DND-41 (cell line): ENCODE data around the gene RDH14.

Experiments used
- ATAC-seq: fragments of 200-7000 bp; cut with Tn5 transposase; 3 replicates; pipeline ENCODE4 v1.9.1; 2021; ENCODE audit warnings: low read depth; ENCODE audit not compliant: insufficient read depth
- DNase-seq: peaks from one replicate; pipeline ENCODE4 v3.0.0-alpha.2; 2020
- H2AFZ ChIP-seq: 2 replicates; pipeline ENCODE4 v1.6.0; 2012; ENCODE audit warnings: low read depth, low read length
- H3K27ac ChIP-seq: 2 replicates; pipeline ENCODE4 v1.5.1; 2012; ENCODE audit warnings: low read length, inconsistent platforms
- H3K27me3 ChIP-seq: fragments of 200-600 bp; sonication (generic); 2 replicates; pipeline ENCODE4 v1.6.0; 2012; ENCODE audit warnings: low read length, mild to moderate bottlenecking, inconsistent platforms; ENCODE audit not compliant: insufficient read depth, poor library complexity
- H3K36me3 ChIP-seq: 2 replicates; pipeline ENCODE4 v1.5.1; 2012; ENCODE audit warnings: low read length, inconsistent platforms; ENCODE audit not compliant: insufficient read depth
- H3K4me1 ChIP-seq: 2 replicates; pipeline ENCODE4 v1.5.1; 2012; ENCODE audit warnings: mild to moderate bottlenecking, low read length; ENCODE audit not compliant: insufficient read depth
- H3K4me2 ChIP-seq: 2 replicates; pipeline ENCODE4 v1.6.0; 2012; ENCODE audit warnings: mild to moderate bottlenecking, moderate library complexity, low read length, inconsistent platforms; ENCODE audit not compliant: insufficient read depth
- H3K4me3 ChIP-seq, 2 experiments: fragments of 200-600 bp in 1 of 2; shearing (Covaris generic) in 1 of 2; 2 replicates each; pipeline ENCODE4 v1.5.1; 2012 to 2016; ENCODE audit warnings: inconsistent platforms in 2 of 2, low read length in 2 of 2, mild to moderate bottlenecking in 2 of 2, low read depth in 1 of 2, moderate library complexity in 1 of 2
- H3K79me2 ChIP-seq: 2 replicates; pipeline ENCODE4 v1.6.0; 2012; ENCODE audit warnings: low read length, inconsistent platforms; ENCODE audit not compliant: insufficient read depth
- H3K9ac ChIP-seq: 2 replicates; pipeline ENCODE4 v1.6.0; 2012; ENCODE audit warnings: low read depth, mild to moderate bottlenecking, inconsistent platforms, low read length, moderate library complexity
- H3K9me3 ChIP-seq: 2 replicates; pipeline ENCODE4 v1.5.1; 2012; ENCODE audit warnings: low read length, moderate library complexity, mild to moderate bottlenecking, inconsistent platforms; ENCODE audit not compliant: insufficient read depth, severe bottlenecking
- H4K20me1 ChIP-seq: 2 replicates; pipeline ENCODE4 v1.6.0; 2012; ENCODE audit warnings: low read length; ENCODE audit not compliant: insufficient read depth
- EZH2 ChIP-seq: IDR thresholded peaks from 3 replicates; pipeline ENCODE4 v1.6.1; 2012; ENCODE audit warnings: borderline replicate concordance, low read depth, mild to moderate bottlenecking, moderate library complexity, low read length, inconsistent platforms; ENCODE audit not compliant: severe bottlenecking
- TF ChIP-seq, protein P1 (sequence below): IDR thresholded peaks from 2 replicates; pipeline ENCODE4 v1.5.1; 2012; ENCODE audit warnings: borderline replicate concordance, low read length, moderate library complexity, mild to moderate bottlenecking; ENCODE audit not compliant: poor library complexity, severe bottlenecking; ENCODE audit errors: extremely low read depth

The RDH14 gene

DNA sequence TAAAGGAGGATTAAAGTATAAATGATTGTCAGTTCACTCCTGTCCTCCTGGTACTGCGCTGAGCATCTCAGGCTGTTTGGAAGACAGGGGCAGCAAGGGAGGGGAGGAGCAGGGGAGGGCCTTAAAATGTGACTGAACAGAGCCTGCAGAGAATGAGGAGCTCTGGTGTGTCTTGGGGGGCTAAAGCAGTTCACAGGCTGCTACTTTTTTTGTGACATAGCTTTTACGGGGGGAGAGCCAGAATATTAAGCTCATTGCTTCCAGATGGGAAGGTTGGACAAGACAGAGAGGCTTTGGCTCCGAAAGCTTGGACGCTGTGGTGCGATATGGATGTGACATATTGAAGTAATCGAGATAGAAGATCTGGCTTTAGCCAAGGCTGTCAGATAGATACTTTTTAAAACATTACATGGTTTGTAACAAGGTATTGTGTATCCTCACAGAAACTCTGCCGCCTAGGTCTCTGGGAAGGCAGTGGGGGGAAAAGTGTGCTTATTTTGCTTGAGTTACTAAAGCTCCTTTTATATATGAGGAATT is 40.5 kb downstream of the RDH14 start:
- Histone ChIP-seq H3K79me2 (no peaks in the 10 kb centered on the region), H3K4me3 (no peak overlapping the region), H2AFZ (no peak overlapping the region), H3K36me3 (no peaks in the 10 kb centered on the region), H4K20me1 (no peaks in the 10 kb centered on the region), H3K4me1 (no peaks in the 10 kb centered on the region), H3K9ac (no peak overlapping the region), H3K27me3 (peaks cover 6% of the 10 kb centered on the region), H3K4me2 (no peak overlapping the region), H3K9me3 (no peaks in the 10 kb centered on the region), H3K27ac (no peak overlapping the region)
- DNase-seq (no peak), ATAC-seq (no peak)
- TF ChIP-seq, protein P1, sequence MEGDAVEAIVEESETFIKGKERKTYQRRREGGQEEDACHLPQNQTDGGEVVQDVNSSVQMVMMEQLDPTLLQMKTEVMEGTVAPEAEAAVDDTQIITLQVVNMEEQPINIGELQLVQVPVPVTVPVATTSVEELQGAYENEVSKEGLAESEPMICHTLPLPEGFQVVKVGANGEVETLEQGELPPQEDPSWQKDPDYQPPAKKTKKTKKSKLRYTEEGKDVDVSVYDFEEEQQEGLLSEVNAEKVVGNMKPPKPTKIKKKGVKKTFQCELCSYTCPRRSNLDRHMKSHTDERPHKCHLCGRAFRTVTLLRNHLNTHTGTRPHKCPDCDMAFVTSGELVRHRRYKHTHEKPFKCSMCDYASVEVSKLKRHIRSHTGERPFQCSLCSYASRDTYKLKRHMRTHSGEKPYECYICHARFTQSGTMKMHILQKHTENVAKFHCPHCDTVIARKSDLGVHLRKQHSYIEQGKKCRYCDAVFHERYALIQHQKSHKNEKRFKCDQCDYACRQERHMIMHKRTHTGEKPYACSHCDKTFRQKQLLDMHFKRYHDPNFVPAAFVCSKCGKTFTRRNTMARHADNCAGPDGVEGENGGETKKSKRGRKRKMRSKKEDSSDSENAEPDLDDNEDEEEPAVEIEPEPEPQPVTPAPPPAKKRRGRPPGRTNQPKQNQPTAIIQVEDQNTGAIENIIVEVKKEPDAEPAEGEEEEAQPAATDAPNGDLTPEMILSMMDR, result no peak
- TF ChIP-seq EZH2, result no peak

DNA sequence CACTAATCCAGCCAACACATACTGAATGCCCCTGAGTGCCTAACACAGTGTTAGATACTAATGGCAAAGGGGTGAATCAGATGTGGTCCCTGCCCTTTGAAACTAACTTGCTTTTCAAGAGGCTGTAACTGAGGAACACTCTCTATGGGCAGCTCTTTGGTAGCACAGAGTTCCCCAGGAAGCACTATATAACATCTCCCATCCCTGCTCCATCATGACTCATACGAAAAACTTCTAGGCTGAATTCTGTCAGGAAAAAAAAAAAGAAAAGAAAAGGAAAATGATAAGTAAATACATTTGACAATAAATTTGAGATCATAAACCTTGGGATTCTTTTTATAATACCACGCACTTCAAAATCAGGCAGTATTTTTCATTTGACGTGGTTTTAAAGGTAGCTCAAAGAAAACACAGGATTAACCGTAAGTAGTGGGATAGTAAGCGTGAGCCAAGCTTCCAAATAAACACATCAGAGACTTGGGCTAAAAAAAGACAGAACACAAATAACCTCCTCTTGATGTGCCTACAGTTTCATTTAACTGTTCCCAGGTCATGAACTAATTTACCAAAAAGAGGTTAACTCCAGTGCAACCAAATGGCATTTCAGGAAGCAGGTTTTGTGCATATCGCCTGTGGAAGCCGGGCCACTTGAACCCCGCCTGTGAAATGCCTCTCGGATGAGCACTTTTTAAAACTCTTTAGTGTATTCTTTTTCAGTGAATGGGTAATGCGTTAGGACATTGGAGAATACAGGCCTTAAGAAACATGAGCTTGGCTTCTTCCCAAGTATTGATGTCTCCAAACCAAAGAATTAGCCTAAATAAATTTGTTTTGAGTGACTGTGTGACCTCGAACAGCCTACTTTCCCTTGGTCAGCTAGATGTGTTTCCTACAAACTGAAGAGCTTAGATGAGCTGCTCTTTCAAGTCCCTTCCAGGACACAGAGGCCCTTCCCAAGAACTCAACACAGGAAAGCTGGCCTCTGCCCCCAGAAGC is 42.0 kb downstream of the RDH14 start:
- no peaks in the 10 kb centered on the region for H3K79me2 ChIP-seq
- no peaks in the 10 kb centered on the region for H3K36me3 ChIP-seq
- H3K9ac ChIP-seq, result no peak overlapping the region
- no peak overlapping the region for H3K27ac ChIP-seq
- ATAC-seq, result no peak
- H3K4me2 ChIP-seq, result no peak overlapping the region
- no peak overlapping the region for H2AFZ ChIP-seq
- TF ChIP-seq EZH2, result no peak
- TF ChIP-seq, protein P1, result no peak
- DNase-seq, result no peak
- H3K4me3 ChIP-seq, result no peak overlapping the region
- no peaks in the 10 kb centered on the region for H3K9me3 ChIP-seq
- H3K4me1 ChIP-seq, result no peaks in the 10 kb centered on the region
- H3K27me3 ChIP-seq, result peaks cover 6% of the 10 kb centered on the region
- no peaks in the 10 kb centered on the region for H4K20me1 ChIP-seq

DNA sequence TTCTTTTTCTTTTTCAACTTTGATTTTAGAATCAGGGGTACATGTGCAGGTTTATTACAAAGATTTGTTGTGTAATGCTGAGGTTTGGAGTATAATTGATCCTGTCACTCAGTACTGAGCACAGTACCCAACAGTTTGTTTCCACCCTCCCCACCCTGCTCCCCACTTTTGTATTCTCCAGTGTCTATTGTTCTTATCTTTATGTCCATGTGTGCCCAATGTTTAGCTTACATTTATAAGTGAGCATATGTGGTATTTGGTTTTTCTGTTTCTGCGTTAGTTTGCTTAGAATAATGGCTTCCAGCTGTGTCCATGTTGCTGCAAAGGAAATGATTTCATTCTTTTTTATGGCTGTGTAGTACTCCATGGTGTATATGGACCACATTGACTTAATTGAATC is 43.1 kb downstream of the RDH14 start:
- no peak for DNase-seq
- no peak for ATAC-seq
- H3K79me2 ChIP-seq, result no peaks in the 10 kb centered on the region
- H3K9me3 ChIP-seq, result no peaks in the 10 kb centered on the region
- no peak overlapping the region for H3K27ac ChIP-seq
- H3K4me3 ChIP-seq, result no peak overlapping the region
- no peak overlapping the region for H3K9ac ChIP-seq
- peaks cover 6% of the 10 kb centered on the region for H3K27me3 ChIP-seq
- H2AFZ ChIP-seq, result no peak overlapping the region
- no peak overlapping the region for H3K4me2 ChIP-seq
- no peaks in the 10 kb centered on the region for H3K4me1 ChIP-seq
- H3K36me3 ChIP-seq, result no peaks in the 10 kb centered on the region
- TF ChIP-seq, protein P1, result no peak
- TF ChIP-seq EZH2, result no peak
- H4K20me1 ChIP-seq, result no peaks in the 10 kb centered on the region
